DND-41 (cell line): ENCODE results near the gene ZNF557.

Source experiments
- ATAC-seq: fragments of 200-7000 bp; cut with Tn5 transposase; 3 replicates; pipeline ENCODE4 v1.9.1; 2021; ENCODE audit warnings: low read depth; ENCODE audit not compliant: insufficient read depth
- DNase-seq: peaks from one replicate; pipeline ENCODE4 v3.0.0-alpha.2; 2020
- H2AFZ ChIP-seq: 2 replicates; pipeline ENCODE4 v1.6.0; 2012; ENCODE audit warnings: low read depth, low read length
- H3K27ac ChIP-seq: 2 replicates; pipeline ENCODE4 v1.5.1; 2012; ENCODE audit warnings: low read length, inconsistent platforms
- H3K27me3 ChIP-seq: fragments of 200-600 bp; sonication (generic); 2 replicates; pipeline ENCODE4 v1.6.0; 2012; ENCODE audit warnings: low read length, mild to moderate bottlenecking, inconsistent platforms; ENCODE audit not compliant: insufficient read depth, poor library complexity
- H3K36me3 ChIP-seq: 2 replicates; pipeline ENCODE4 v1.5.1; 2012; ENCODE audit warnings: low read length, inconsistent platforms; ENCODE audit not compliant: insufficient read depth
- H3K4me1 ChIP-seq: 2 replicates; pipeline ENCODE4 v1.5.1; 2012; ENCODE audit warnings: mild to moderate bottlenecking, low read length; ENCODE audit not compliant: insufficient read depth
- H3K4me2 ChIP-seq: 2 replicates; pipeline ENCODE4 v1.6.0; 2012; ENCODE audit warnings: mild to moderate bottlenecking, moderate library complexity, low read length, inconsistent platforms; ENCODE audit not compliant: insufficient read depth
- H3K4me3 ChIP-seq, 2 experiments: fragments of 200-600 bp in 1 of 2; shearing (Covaris generic) in 1 of 2; 2 replicates each; pipeline ENCODE4 v1.5.1; 2012 to 2016; ENCODE audit warnings: inconsistent platforms in 2 of 2, low read length in 2 of 2, mild to moderate bottlenecking in 2 of 2, low read depth in 1 of 2, moderate library complexity in 1 of 2
- H3K79me2 ChIP-seq: 2 replicates; pipeline ENCODE4 v1.6.0; 2012; ENCODE audit warnings: low read length, inconsistent platforms; ENCODE audit not compliant: insufficient read depth
- H3K9ac ChIP-seq: 2 replicates; pipeline ENCODE4 v1.6.0; 2012; ENCODE audit warnings: low read depth, mild to moderate bottlenecking, inconsistent platforms, low read length, moderate library complexity
- H3K9me3 ChIP-seq: 2 replicates; pipeline ENCODE4 v1.5.1; 2012; ENCODE audit warnings: low read length, moderate library complexity, mild to moderate bottlenecking, inconsistent platforms; ENCODE audit not compliant: insufficient read depth, severe bottlenecking
- H4K20me1 ChIP-seq: 2 replicates; pipeline ENCODE4 v1.6.0; 2012; ENCODE audit warnings: low read length; ENCODE audit not compliant: insufficient read depth
- EZH2 ChIP-seq: IDR thresholded peaks from 3 replicates; pipeline ENCODE4 v1.6.1; 2012; ENCODE audit warnings: borderline replicate concordance, low read depth, mild to moderate bottlenecking, moderate library complexity, low read length, inconsistent platforms; ENCODE audit not compliant: severe bottlenecking
- TF ChIP-seq, protein P1 (sequence below): IDR thresholded peaks from 2 replicates; pipeline ENCODE4 v1.5.1; 2012; ENCODE audit warnings: borderline replicate concordance, low read length, moderate library complexity, mild to moderate bottlenecking; ENCODE audit not compliant: poor library complexity, severe bottlenecking; ENCODE audit errors: extremely low read depth

ZNF557 gene

DNA sequence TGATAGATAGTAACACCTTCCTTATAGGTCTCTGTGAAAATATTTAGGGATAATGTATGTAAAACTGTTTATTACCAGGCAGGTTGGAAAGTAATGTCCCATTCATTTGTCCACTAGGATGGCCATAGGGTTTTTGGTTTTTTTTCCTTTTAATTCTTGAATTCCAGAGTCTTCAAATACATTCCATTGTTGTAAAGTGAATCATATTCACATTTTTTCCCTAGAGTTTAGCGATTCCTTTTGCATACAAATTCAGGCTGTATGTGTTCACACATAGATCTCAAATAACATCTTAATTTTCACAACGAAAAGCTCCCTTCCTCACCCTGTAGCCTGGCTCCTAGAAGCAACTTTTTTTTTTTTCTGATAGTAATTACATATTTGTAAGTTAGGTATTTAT, 1.8 kb upstream of the ZNF557 start:
- DNase-seq = no peak
- ATAC-seq = no peak

DNA sequence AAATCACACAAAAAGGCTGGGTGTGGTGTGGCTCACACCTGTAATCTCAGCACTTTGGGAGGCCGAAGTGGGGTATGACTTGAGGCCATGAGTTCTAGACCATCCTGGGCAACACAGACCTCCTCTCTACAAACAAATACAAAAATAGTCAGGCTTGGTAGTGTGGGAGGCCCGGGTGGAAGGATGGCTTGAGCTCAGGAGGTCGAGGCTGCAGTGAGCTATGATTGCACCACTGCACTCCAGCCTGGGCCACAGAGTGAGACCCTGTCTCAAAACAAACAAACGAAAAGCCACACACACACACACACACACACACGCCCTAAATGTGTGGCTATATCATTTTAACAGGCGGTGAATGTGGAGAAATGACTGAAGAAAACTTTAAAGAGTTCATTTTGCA, 904 bp upstream of the ZNF557 start:
- no peak for ATAC-seq
- Histone ChIP-seq H3K4me3 (peak overlapping the region in 1 of 2 experiments; percentile 59; a peak in 2 of 4 replicates), H3K9me3 (no peaks in the 10 kb centered on the region)

More for the DNA sequence above, 1.8 kb upstream of the ZNF557 start:
- peaks cover 25% of the 10 kb centered on the region for H3K79me2 ChIP-seq
- H3K4me1 ChIP-seq = peaks cover 21% of the 10 kb centered on the region
- H3K27ac ChIP-seq = no peak overlapping the region
- H3K4me3 ChIP-seq = no peak overlapping the region
- TF ChIP-seq EZH2 = no peak
- TF ChIP-seq, protein P1, sequence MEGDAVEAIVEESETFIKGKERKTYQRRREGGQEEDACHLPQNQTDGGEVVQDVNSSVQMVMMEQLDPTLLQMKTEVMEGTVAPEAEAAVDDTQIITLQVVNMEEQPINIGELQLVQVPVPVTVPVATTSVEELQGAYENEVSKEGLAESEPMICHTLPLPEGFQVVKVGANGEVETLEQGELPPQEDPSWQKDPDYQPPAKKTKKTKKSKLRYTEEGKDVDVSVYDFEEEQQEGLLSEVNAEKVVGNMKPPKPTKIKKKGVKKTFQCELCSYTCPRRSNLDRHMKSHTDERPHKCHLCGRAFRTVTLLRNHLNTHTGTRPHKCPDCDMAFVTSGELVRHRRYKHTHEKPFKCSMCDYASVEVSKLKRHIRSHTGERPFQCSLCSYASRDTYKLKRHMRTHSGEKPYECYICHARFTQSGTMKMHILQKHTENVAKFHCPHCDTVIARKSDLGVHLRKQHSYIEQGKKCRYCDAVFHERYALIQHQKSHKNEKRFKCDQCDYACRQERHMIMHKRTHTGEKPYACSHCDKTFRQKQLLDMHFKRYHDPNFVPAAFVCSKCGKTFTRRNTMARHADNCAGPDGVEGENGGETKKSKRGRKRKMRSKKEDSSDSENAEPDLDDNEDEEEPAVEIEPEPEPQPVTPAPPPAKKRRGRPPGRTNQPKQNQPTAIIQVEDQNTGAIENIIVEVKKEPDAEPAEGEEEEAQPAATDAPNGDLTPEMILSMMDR = no peak
- no peaks in the 10 kb centered on the region for H3K27me3 ChIP-seq
- no peaks in the 10 kb centered on the region for H3K9me3 ChIP-seq
- no peak overlapping the region for H3K9ac ChIP-seq
- no peak overlapping the region for H2AFZ ChIP-seq
- H3K36me3 ChIP-seq = peaks cover 18% of the 10 kb centered on the region
- H4K20me1 ChIP-seq = 0 out of 2 replicates have a peak, but pooled peaks cover 3% of the 10 kb centered on the region
- no peak overlapping the region for H3K4me2 ChIP-seq

DNA sequence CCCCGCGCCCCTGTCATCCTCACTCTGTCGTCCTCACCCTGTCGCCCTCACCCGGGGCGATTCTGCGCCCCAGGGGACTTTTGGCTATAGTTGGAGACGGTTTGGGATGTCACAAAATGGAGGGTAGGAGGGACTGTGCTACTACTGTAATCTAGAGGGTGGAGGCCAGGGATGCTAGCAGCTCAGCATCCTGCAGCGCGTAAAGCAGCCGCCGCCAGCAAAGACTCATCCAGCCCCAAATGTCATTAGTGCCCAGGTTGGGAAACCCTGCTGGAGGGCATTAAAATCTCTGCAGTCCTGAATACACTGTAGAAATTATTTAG, 362 bp downstream of the ZNF557 start:
- H3K4me1 ChIP-seq = peaks cover 21% of the 10 kb centered on the region
- ATAC-seq (peak; percentile 17), DNase-seq (no peak)
- H3K27me3 ChIP-seq = no peaks in the 10 kb centered on the region
- peaks cover 25% of the 10 kb centered on the region for H3K79me2 ChIP-seq
- H3K4me2 ChIP-seq = peak overlapping the region; percentile 87
- TF ChIP-seq, protein P1 = no peak
- no peak for TF ChIP-seq EZH2
- no peaks in the 10 kb centered on the region for H3K9me3 ChIP-seq
- H3K4me3 ChIP-seq = peak overlapping the region; percentile 64 to 70
- peak overlapping the region; percentile 94 for H3K27ac ChIP-seq
- H4K20me1 ChIP-seq = 0 out of 2 replicates have a peak, but pooled peaks cover 3% of the 10 kb centered on the region
- H3K9ac ChIP-seq = peak overlapping the region; percentile 82
- peak overlapping the region; percentile 95 for H2AFZ ChIP-seq
- H3K36me3 ChIP-seq = peaks cover 38% of the 10 kb centered on the region

More for the DNA sequence above, 904 bp upstream of the ZNF557 start:
- Histone ChIP-seq H3K27ac (peak overlapping the region; percentile 65), H3K27me3 (no peaks in the 10 kb centered on the region), H3K4me1 (peaks cover 21% of the 10 kb centered on the region), H3K36me3 (peaks cover 26% of the 10 kb centered on the region), H3K4me2 (peak overlapping the region; percentile 87), H2AFZ (peak overlapping the region; percentile 75), H3K79me2 (peaks cover 25% of the 10 kb centered on the region), H3K9ac (peak overlapping the region; percentile 38), H4K20me1 (0 out of 2 replicates have a peak, but pooled peaks cover 3% of the 10 kb centered on the region)
- DNase-seq = no peak
- no peak for TF ChIP-seq EZH2
- TF ChIP-seq, protein P1 = no peak
